KOPT-K1 (cell line): ENCODE data around the gene KIF14.
"Not testable (repeated sequence)": the region's sequence is repeated elsewhere in the genome, so short reads cannot be mapped to it uniquely, and the experiment has no call there.

ENCODE experiments used
- H3K27ac ChIP-seq: fragments of 200-600 bp; sonication (generic); 2 replicates; pipeline ENCODE4 v1.5.1; 2016; ENCODE audit warnings: antibody characterized with exemption, mild to moderate bottlenecking, low read depth, low read length; ENCODE audit not compliant: poor library complexity, severe bottlenecking
- H3K36me3 ChIP-seq: fragments of 200-600 bp; sonication (generic); 2 replicates; pipeline ENCODE4 v1.5.1; 2017; ENCODE audit warnings: antibody characterized with exemption, mild to moderate bottlenecking, low read length, moderate library complexity; ENCODE audit not compliant: insufficient read depth
- H3K9me3 ChIP-seq: fragments of 200-600 bp; sonication (generic); 2 replicates; pipeline ENCODE4 v1.5.1; 2017; ENCODE audit warnings: antibody characterized with exemption, low read length, mild to moderate bottlenecking; ENCODE audit not compliant: insufficient read depth, poor library complexity, severe bottlenecking

The KIF14 gene

DNA sequence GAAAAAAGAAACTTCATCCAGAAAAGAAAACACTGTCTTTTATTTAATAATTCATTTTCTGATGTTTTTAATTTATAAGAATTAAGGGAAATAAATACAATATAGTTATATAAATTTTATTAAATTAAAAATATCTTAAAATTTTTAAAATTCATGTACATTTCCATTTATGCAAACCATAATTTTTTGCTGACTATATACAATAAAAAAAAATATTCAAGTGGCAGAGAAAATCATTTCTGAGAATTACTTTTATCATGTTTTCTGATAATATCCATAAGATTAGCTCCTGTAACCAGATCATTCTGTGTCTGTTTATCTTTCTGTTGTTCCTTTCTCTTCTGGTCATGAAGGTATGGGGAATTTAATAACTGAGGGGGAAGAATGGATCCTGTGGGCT, 23.5 kb upstream of the KIF14 start:
- no peaks in the 10 kb centered on the region for H3K9me3 ChIP-seq
- no peak overlapping the region for H3K27ac ChIP-seq
- H3K36me3 ChIP-seq = peaks cover 68% of the 10 kb centered on the region

DNA sequence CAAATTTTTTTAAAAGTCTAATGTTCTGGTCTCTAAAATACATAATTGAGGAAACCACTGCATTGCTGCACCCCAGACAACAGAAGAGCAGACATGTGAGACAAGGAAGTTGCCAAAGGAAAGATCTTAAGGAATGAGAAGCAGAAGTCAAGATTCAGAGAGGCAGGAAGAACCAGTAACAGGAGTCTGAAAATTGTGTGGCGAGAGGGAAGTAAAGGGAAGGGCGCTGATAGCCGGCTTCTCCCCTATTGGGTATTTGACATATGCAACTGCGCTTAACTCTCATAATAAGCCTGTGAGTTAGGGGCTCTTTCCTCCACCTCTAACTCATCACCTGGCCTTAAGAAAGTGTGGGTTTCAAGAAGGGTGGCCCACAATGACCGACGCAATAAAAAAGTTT, 21.9 kb upstream of the KIF14 start:
- no peaks in the 10 kb centered on the region for H3K9me3 ChIP-seq
- no peak overlapping the region for H3K27ac ChIP-seq
- H3K36me3 ChIP-seq = peaks cover 56% of the 10 kb centered on the region

DNA sequence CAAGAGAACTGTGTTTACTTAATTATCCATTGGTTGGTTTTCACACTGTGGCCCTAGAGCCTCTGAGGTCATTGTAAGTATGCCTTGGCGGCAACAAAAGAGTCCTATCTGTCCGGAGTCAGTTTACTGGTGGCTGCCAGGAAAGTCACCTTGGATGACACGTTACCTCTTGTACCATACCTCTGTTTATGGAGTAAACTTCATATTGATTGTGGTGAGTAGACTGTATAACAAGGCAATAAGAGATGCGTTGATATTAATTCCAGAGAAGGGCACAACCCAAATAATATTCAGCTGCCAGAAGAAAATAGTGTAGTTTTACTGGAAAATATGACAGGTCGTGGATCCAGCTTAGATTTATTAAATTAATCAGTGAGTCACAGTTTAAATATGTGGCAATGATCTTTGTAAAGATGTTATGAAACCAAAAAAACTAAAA, 20.4 kb upstream of the KIF14 start:
- H3K9me3 ChIP-seq = no peaks in the 10 kb centered on the region
- H3K36me3 ChIP-seq = peaks cover 43% of the 10 kb centered on the region
- no peak overlapping the region for H3K27ac ChIP-seq

DNA sequence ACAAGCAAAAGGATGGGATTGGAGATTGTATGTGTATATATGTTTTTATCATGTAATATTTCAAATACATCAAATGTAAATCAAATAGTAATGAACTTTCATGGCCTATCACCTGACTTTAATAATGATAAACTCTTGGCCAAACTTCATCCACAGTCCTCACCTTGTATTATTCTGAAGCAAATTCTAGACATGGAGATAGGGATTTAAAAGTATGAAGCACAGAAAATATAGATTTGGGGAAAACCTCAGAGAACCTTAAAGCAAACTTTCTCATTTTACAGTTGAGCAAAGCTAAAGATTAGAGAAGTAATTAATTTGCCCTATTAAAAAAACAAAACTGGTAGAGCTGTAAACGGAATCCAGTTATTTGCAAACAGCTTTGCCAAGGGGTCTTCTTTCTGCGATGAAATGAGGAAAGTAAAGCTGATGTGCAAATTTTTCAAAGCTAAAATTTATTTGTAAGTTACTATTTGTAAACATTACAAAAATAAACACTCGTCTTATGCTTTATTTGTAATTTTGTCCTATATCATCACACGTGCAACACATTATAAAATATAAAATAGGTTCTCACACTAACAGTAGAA, 19.9 kb upstream of the KIF14 start:
- H3K27ac ChIP-seq = no peak overlapping the region
- H3K36me3 ChIP-seq = peaks cover 38% of the 10 kb centered on the region
- no peaks in the 10 kb centered on the region for H3K9me3 ChIP-seq

DNA sequence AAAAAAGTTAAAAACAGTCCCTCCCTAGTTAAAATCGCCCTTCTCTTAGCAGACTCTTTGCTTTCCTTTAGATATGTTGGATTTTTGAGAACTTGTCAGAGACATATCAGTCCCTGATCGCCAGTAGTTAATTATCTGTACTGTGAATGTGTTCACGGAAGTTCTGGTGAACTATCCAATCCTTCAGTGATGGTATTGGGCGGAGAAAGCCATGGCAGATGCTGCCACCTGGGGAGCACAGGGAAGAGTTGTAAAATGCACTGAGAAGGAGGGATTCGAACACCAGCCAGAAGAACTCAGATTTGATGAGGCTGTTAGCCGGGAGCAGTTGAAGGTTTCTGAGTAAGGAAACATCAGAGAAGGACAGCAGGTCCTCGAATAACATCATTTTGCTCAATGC, 17.5 kb upstream of the KIF14 start:
- no peak overlapping the region for H3K27ac ChIP-seq
- no peaks in the 10 kb centered on the region for H3K9me3 ChIP-seq

DNA sequence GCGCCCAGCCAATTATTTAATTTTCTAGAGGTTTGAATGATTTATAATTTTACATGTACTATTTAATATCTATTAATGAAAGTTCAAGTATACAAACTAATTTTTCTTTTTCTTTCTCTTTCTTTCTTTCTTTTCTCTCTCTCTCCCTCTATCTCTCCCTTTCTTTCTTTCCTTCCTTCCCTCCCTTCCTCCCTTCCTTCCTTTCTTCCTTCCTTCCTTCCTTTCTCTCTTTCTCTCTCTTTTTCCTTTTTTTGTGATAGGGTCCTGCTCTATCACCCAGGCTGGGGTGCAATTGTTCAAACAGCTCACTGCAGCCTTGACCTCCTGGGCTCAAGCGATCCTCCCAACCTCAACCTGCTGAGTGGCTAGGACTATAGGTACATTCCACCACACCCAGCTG, 16.1 kb upstream of the KIF14 start:
- no peaks in the 10 kb centered on the region for H3K9me3 ChIP-seq
- peaks cover 18% of the 10 kb centered on the region for H3K36me3 ChIP-seq
- H3K27ac ChIP-seq = no peak overlapping the region

More for the DNA sequence above, 17.5 kb upstream of the KIF14 start:
- H3K36me3 ChIP-seq = peaks cover 23% of the 10 kb centered on the region

DNA sequence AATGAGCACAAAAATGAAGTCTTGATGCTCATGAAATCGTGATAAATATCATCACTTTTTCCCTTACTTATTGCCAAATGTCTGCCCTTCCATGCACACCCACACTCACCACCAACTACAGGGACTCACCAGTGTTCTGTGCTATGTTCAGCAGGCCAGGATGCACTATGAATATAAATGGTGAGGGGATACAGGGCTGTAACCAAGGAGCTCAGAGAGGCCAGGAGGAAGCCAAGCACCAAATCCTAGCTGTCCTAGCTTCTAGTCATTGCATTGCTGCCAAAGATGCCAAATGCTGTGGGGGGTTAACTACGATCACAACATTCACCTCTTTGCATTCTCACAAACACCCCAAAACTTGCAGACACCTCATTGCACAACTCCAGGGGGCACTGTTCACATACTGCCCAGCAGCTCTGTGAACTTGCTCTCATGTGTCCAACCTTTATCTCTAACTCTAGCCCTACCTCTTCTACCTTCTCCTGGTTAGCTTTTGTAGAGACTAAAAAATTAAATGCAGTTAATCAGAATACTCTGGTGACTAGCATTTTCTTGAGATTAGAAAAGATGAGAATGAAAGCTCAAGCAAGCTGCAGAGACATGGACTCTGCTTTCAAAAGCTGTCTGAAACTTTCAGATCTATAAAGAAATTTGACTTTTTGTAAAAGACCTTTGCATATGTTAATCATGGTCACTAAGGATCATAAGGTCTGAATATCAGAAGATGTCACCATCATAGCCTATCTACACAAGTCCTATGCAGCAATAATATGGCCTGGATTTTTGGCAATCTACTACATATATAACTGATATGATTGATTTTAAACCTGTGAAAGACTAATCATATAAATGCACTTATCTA, 13.9 kb upstream of the KIF14 start:
- Histone ChIP-seq H3K27ac (no peak overlapping the region), H3K9me3 (no peaks in the 10 kb centered on the region), H3K36me3 (no peaks in the 10 kb centered on the region)

DNA sequence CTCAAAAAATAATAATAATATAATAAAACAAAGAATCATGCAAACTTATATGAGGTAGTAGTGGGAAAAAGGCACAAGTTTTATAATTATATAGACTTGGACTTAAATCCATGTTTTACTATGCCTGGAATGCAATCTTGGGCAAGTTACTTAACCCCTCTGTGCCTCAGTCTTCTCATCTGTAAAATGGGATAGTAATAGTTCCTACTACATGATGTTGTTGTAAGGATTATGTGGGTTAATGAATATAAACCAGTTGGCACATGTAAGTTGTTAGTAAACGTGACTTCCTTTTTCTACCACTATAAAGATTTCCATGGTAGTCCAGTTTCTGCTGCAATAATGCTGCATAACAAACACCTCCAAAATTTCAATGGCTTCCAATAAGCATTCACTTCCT, 10.8 kb upstream of the KIF14 start:
- Histone ChIP-seq H3K27ac (no peak overlapping the region), H3K36me3 (no peaks in the 10 kb centered on the region), H3K9me3 (no peaks in the 10 kb centered on the region)

DNA sequence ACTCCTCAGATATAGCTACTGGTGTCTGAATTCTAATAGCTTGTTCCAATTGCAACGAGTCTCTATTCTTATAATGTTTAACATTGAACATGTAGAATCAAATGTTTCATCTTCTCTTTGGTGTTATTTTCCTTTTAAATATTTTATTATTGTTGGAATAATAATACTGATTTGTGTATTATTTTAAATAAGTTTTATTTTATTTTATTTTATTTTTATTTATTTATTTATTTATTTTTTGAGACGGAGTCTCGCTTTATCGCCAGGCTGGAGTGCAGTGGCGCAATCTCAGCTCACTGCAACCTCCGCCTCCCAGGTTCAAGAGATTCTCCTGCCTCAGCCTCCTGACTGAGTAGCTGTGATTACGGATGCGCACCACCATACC, 10.0 kb upstream of the KIF14 start:
- H3K9me3 ChIP-seq, H3K36me3 ChIP-seq, H3K27ac ChIP-seq: not testable (repeated sequence)

DNA sequence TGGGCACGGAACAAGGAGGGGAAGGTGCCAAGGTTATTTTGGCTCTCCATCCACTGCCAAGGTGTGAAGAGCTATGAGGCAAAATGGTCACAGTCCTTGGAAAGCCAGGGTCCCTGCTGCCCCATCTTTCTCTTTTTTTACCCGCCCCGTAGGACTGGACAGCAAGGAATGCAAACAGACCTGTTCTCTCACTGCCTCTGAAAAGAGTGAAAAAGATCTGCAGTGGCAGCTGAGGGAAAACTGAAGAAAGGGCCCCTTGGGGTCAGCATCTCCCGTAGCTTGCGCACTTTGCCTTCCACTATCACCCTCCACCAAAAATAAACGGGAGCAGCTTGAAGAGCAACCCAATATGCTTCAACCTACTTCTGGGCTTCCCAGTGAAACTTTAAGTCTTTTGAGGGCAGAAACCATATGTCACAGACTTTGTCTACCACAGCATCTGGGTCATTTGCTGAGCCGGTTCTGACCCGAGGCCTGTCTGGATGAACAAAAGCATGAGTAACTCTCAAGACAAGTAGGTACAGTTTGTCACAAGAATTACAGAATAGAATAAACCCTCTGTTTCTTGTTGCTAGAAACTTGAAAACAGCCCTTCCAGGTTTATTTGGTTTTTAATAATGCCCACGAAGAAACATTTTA, 9.4 kb upstream of the KIF14 start:
- H3K36me3 ChIP-seq = no peaks in the 10 kb centered on the region
- no peak overlapping the region for H3K27ac ChIP-seq
- no peaks in the 10 kb centered on the region for H3K9me3 ChIP-seq

DNA sequence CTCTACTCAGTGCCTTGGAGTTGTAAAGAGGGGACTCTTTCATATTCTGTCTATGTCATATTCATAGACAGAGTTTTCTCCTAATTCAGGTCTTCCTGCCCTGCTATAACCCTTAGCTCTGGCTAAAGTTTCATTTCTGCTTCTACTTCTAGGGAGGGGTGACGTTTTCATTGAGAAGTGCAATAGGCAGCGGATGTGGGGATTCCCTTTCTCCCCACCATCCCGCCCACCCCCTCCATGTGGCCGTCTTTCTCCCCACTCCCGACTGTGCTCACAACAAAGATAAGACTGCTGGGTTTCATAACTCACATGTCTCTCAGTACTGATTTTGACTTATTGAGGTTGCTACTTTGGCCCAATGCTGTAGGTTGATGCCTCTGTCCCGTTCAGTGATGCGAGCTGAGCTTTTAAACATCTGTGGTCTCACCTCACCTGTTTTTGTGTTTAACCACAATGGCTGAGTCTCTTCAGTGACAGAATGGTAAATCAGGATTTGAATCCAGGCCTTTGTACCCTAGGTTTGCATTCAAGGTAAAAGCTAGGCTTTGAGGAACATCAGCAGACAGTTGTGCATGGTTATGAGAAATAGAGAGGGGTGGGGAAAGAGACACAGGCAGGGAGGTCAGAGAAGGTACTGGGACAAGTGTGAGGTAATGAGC, 7.8 kb upstream of the KIF14 start:
- no peak overlapping the region for H3K27ac ChIP-seq
- no peaks in the 10 kb centered on the region for H3K36me3 ChIP-seq
- H3K9me3 ChIP-seq = no peaks in the 10 kb centered on the region

DNA sequence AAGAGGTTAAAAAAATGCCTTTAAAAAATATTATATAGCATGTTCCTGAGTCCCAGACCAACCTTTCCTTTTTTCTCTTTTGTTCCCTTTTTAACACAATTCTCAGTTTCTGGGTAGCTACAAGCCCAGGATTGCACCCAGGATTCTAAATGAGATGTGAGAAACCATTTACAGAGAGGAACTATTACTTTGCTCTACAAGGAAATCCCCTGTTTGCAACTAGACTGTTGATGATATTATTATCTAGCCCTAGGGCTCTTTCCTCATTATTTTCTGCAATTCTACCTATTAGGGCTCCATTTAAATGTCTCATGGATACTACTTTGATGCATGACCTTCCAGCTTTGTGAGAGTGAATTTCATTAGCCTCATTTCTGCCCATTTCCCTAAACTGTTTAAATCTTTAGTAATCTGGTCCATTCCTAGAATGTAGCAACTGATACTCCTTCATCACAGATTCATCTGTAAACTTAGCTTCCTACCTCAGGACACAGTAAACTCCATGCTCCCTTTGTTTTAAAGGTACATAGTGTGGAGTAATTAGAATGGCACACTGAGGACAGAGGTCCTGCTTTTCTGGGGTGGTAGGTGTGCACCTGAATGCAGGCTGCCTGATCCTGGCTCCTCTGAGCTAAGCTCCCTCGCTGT, 7.1 kb upstream of the KIF14 start:
- Histone ChIP-seq H3K36me3 (no peaks in the 10 kb centered on the region), H3K9me3 (no peaks in the 10 kb centered on the region), H3K27ac (no peak overlapping the region)

DNA sequence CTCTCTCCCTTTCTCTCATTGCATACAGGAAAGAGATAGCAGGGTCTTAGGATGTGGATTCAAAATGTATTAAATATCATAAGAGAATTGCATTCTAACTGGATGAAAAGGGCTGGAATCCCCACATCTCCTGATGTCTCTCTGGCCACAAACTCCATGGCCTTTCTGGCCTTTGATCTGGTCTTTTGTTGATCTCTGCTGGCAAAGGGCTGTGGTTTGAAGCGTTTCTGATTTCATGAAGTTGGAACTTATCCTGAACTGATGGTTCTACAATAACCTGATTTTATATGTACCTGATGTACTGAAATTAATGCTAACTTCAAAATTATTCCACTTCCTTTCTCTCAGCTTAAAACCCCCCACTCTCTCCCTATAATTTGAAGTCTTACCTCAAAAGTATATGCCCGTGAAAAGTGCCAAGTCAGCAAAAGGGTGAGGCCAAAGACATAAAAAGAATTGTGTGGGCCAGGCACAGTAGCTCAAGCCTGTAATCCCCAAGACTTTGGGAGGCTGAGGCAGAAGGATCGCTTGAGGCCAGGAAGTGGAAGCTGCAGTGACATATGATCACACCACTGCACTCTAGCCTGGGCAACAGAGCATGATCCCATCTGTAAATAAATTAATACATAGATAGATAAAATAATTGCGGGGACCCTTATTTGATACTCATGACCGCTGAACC, 6.4 kb upstream of the KIF14 start:
- no peak overlapping the region for H3K27ac ChIP-seq
- no peaks in the 10 kb centered on the region for H3K36me3 ChIP-seq
- H3K9me3 ChIP-seq = no peaks in the 10 kb centered on the region

DNA sequence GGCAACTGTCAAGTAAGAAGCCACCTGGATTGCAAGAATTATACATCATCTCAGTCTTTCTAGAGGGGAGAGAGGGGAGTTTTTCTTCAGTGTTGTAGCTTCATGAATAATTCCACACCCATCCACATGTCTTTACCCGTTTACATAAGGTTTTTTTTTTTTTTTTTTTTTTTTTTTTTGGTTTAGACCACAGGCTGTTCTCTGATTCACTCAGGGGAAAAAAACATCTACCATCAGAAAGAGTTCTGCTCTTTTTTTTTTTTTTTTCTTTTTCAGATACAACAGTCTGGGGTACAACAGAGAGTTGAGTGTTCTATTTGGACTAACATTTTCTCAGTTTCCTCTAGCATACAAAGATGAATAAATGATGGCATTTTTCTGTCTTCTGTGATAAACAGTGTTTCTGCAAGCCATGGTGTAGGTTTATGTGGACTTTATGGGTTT, 4.9 kb upstream of the KIF14 start:
- no peaks in the 10 kb centered on the region for H3K9me3 ChIP-seq
- H3K27ac ChIP-seq = no peak overlapping the region
- H3K36me3 ChIP-seq = no peaks in the 10 kb centered on the region
